Measurements from ENCODE around the gene RPL18A.

RPL18A gene

GRCh38 chr19:17910791-17911360, 51.2 kb downstream of the RPL18A start:
- no peak for DNase-seq

Data from activated effector memory CD4-positive, alpha-beta T cell treated with anti-CD3 and anti-CD28 coated beads, Interleukin-2, amount 50 U/mL, for 16 hours (primary cell).